ENCODE results near the gene DDX27.
"Not testable (repeated sequence)": the region's sequence is repeated elsewhere in the genome, so short reads cannot be mapped to it uniquely, and the experiment has no call there.

The DDX27 gene, protein sequence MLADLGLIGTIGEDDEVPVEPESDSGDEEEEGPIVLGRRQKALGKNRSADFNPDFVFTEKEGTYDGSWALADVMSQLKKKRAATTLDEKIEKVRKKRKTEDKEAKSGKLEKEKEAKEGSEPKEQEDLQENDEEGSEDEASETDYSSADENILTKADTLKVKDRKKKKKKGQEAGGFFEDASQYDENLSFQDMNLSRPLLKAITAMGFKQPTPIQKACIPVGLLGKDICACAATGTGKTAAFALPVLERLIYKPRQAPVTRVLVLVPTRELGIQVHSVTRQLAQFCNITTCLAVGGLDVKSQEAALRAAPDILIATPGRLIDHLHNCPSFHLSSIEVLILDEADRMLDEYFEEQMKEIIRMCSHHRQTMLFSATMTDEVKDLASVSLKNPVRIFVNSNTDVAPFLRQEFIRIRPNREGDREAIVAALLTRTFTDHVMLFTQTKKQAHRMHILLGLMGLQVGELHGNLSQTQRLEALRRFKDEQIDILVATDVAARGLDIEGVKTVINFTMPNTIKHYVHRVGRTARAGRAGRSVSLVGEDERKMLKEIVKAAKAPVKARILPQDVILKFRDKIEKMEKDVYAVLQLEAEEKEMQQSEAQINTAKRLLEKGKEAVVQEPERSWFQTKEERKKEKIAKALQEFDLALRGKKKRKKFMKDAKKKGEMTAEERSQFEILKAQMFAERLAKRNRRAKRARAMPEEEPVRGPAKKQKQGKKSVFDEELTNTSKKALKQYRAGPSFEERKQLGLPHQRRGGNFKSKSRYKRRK

DNA sequence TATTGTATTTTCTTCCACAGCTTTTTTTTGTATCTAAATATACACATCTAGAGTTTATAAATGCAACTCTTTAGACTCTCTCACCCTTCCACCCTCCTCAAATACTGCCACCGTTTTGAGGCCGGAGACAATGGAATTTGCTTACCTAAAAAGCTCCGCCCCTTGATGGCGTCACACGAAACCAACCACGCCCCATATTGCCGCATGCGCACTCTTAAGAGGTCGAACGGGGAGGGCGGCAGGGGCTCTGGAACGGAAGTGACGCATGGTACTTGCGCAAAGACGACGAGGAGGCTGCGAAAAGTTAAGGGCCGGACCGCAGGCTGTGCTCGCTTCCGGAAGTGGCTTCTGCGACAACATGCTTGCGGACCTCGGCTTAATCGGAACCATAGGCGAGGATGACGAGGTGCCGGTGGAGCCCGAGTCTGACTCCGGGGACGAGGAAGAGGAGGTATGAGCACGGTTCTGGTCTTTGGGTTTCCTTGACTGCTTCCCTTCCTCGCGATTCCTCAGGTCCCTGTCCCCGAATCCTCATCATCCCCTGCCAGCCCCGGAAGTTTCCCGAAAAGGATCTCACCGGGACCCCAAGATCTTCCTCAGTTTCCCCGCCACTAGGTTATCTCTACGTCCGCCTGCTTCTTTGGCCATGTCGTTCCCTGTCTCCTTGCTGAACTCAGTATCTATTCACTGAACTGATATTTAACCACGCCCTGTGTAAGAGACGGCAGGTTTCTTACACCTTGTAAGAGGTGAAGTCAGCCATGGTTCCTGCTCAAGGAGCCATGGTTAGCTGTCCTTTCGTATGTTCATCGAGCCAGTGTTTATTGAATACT lies at the start of gene DDX27:
Gene DDX27 (plus strand): TSS at position 326 of the 833 bp plus-strand sequence. CDS start 33 bp downstream, at position 359.
- DNase-seq, result peak; percentile 93

DNA sequence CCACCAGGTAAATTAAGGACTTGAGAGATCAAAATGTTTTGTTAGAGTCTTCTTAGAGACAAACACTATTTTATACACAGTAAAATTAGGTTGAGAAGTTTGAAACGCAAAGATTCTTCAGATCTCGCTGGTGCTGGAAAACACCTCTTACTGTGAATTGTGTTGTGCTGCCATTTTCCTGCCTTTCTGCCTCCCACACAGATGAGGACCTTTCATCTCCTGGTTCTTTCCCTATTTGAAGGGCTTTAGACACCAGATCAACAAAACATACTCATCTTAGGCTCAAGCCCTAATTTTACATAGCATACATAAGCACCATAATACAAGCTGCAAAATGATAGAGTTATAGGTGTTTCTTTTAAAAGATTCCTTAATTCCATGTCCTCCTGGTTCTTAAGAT lies 49.7 kb upstream of the DDX27 start:
- DNase-seq, result no peak

- no peak for DNase-seq
Measured at GRCh38 chr20:49170714-49171113, 48.5 kb upstream of the DDX27 start.

- DNase-seq, result no peak
Measured at GRCh38 chr20:49171909-49172308, 47.3 kb upstream of the DDX27 start.

DNA sequence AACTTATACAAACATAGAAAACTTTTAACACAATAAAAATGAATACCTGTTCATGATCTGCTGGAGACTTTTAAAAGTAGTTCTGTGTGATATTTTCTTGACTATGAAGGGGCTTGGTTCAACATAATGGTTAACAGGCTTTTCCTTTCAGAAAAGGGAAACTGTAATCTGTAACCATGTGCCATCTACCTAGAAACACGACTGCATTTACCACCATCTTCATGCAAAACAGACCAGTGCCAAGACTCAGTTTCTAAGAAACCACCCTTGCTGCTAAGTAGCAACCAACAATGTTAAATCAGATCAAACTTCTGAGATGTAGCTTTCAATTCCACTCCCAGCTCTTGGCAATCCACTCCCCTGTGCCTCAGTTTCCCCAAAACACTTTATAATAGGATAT lies 46.8 kb upstream of the DDX27 start:
- DNase-seq, result no peak

DNA sequence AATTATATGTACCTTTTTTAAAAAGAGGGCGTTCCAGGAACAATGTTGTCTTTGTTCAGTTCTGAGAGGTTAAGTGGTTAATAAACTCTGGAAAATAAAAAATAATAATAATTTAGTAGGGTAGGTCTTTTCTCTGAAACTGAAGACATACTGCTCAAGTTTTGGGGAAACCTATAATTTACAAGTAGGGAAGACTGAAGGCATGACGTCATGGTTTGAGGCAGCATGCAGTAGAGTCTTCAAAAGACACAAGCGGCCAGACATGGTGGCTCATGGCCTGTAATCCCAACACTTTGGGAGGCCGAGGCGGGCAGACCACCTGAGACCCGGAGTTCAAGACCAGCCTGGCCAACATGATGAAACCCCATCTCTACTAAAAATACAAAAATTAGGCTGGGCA lies 45.0 kb upstream of the DDX27 start:
- no peak for DNase-seq

DNA sequence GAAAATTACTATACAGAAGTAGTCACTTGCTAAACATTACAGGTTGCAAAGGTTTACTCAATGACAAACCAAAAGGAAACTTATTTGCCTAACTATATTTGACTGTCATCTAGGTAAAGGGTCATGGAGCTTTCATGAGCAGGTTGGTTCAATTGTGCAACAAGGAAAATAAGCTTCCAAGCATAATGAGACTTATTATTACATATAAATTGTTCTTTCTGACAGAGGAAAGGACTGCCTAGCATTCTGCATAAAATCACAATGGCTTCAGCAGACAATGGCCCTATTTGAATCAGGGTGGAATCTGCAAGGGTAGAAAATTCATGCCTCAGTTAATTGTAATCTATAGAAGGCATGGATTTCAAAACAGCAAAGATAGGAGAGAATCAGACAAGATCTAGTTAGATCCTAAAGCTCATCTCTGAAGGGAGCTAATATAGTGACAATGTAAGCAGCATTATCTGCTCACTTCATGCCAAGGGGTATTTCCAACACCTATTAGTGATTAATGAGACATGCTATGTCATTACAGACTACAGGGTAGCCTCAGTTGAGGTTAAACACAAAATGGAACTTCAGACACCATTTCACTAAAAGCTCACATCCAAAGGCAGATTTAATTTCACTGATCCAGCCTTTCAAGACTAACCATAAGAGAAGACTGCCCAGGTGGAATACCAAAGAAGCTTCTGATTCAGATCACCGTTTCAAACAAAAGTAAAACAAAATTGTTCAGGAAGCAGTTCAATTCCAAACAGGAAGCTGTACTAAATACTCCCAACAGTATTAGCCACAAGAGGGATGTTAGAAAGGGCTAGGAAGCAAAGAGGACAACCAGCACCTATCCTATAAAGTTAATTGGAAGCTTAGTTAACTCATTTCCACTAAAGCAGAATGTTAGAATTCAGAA lies 39.6 kb upstream of the DDX27 start:
- no peak for DNase-seq

DNA sequence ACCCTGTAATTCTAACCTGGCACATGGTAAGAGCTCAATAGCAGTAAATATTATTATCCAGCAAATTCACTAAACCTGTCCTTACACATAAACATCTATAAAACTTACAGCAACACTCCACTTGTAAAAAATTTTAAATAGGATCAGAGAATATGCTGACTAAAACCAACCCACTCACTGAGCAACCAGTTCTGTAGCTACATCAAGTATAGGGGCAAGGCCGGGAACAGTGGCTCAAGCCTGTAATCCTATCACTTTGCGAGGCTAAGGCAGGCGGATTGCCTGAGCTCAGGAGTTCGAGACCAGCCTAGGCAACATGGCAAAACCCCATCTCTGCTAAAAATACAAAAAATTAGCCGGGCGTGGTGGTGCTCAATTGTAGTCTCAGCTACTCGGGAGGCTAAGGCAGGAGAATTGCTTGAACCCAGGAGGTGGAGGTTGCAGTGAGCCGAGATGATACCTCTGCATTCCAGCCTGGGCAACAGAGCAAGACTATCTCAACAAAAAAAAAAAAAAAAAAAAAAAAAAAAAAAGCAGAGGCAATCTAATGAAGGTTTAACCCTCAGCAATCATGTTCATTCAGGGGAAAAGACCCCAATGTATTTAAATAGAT lies 37.8 kb upstream of the DDX27 start:
- DNase-seq, result no peak

DNA sequence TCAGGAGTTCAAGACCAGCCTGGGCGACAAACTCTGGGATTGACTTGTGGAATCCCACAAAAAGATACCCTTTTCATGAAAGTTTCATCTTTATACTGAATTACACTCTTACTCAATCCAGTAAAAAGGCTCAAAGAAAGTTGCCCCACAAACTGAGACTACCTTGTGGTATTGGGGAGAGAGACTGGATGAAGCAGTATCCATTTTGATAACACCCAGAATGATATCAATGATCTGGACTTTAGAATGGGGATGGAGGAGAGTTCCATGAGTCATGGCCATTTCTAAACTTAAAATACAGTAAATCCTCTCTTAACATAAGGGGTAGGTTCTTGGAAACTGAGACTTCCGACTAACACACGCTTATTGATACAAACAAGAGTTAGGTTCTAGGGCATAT lies 35.8 kb upstream of the DDX27 start:
- DNase-seq, result no peak

- not testable (repeated sequence) for DNase-seq
Measured at GRCh38 chr20:49184084-49184501, 35.1 kb upstream of the DDX27 start.

- DNase-seq, result no peak
Measured at GRCh38 chr20:49184691-49185070, 34.5 kb upstream of the DDX27 start.

DNA sequence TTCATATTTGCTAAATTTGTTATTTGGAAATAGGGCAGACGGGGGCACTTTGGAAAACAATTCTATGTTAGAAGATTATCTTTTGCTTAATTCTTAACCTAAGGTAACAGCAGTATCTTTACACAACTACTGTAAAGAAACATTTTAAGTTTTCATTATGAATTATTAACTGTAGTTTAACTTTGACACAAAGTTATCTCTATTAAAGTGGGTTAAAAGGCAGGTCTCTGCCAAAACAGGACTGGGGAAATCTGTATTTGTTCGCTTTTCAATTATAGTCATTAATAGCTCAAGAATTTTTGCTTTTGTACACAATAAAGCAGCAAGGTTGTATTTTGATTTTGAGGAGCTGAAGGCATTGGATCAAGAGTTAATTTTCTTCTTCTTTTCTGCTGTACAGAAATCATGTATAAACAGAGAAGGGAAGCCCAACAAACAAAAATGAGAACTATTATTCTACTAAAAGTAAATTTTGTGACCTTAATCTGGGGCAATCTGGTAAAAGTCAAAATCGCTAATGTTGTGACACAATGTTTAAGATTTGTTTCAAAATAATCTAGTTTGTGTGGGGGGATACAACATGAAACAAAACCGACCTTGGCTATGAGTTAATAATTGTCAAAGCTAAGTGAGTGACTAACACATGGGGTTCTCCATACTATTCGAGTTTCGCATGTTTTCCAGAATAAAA lies 34.0 kb upstream of the DDX27 start:
- no peak for DNase-seq

GRCh38 chr20:49186535-49187329 lies 32.5 kb upstream of the DDX27 start:
- no peak for DNase-seq

- DNase-seq, result no peak
Measured at GRCh38 chr20:49187330-49187850, 31.8 kb upstream of the DDX27 start.

- DNase-seq, result peak; percentile 72
Measured at GRCh38 chr20:49187851-49188641, 31.2 kb upstream of the DDX27 start, which contains the start of gene STAU1. Gene STAU1 (minus strand): TSS chr20:49188334. CDS start chr20:49166201, 22,133 bp downstream.

DNA sequence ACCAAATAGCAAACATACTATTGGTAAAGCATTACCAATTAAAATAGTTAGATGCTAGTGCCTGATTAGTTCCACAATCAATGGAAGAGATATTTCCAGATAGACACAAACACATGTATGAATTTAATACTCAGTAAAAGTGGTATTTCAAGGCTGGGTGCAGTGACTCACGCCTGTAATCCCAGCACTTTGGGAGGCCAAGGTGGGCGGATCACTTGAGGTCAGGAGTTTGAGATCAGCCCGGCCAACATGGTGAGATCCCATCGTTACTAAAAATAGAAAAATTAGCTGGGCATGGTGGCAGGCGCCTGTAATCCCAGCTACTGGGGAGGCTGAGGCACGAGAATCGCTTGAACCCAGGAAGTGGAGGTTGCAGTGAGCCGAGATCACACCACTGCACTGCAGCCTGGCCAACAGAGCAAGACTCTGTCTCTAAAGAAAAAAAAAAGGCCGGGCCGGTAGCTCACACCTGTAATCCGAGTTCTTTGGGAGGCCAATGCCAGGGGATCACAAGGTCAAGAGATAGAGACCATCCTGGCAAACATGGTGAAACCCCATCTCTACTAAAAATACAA lies 26.2 kb upstream of the DDX27 start:
- DNase-seq, result not testable (repeated sequence)

DNA sequence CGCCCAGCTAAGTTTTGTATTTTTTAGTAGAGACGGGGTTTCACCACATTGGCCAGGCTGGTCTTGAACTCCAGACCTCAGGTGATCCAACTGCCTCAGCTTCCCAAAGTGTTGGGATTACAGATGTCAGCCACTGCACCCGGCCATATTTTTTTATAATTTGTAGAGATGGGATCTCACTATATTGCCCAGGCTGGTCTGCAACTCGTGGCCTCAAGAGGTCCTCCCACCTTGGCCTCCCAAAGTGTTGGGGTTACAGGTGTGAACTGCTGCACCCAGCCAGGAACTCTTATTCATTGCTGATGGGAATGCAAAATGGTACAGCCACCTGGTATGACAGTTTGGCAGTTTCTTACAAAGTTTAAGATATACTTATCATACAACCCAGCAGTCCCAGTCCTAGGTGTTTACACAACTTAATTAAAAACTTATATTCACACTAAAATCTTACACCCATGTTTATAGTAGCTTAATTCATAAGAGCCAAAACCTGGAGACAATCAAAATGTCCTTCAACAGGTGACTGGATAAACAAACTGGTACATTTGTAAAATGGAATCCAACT lies 19.4 kb upstream of the DDX27 start:
- DNase-seq, result no peak

DNA sequence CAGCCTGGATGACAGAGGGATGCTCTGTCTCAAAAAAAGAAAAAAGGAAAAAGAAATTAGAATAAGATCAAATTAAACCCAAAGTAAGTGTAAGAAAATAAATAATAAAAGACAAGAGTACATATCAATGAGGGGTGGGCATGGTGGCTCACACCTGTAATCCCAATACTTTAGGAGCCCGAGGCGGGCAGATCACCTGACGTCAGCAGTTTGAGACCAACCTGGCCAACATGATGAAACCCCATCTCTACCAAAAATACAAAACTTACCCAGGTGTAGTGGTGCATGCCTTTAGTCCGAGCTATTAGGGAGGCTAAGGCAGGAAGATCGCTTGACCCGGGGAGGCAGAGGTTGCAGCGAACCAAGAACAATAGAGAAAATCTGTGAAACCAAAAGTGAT lies 16.2 kb upstream of the DDX27 start:
- DNase-seq, result no peak
